Renal cortical epithelial cell (primary cell): Measurements from ENCODE around the gene FAM177A1. TPM values are rescaled to one million over a fixed set of nuclear protein-coding genes. Genes with fewer than 3 reads are reported as not detected.
A peak's percentile ranks its signal among the peaks of the same experiment; 100 is the strongest.
"Not testable (repeated sequence)": the region's sequence is repeated elsewhere in the genome, so short reads cannot be mapped to it uniquely, and the experiment has no call there.

Source experiments
- DNase-seq: peaks from one replicate; pipeline ENCODE4 v3.0.0-alpha.2; 2011; ENCODE audit warnings: low read depth
- total RNA-seq: library from RNA; depleted of rRNA; stranded (reverse); fragments of >200 nt; gene quantifications from 2 replicates; pipeline ENCODE4 v1.2.3, GENCODE V29; 2014

Gene FAM177A1, protein sequence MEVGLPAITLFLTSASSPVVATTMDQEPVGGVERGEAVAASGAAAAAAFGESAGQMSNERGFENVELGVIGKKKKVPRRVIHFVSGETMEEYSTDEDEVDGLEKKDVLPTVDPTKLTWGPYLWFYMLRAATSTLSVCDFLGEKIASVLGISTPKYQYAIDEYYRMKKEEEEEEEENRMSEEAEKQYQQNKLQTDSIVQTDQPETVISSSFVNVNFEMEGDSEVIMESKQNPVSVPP
- total RNA-seq: 72.2 and 82.9 TPM in 2 replicates

DNA sequence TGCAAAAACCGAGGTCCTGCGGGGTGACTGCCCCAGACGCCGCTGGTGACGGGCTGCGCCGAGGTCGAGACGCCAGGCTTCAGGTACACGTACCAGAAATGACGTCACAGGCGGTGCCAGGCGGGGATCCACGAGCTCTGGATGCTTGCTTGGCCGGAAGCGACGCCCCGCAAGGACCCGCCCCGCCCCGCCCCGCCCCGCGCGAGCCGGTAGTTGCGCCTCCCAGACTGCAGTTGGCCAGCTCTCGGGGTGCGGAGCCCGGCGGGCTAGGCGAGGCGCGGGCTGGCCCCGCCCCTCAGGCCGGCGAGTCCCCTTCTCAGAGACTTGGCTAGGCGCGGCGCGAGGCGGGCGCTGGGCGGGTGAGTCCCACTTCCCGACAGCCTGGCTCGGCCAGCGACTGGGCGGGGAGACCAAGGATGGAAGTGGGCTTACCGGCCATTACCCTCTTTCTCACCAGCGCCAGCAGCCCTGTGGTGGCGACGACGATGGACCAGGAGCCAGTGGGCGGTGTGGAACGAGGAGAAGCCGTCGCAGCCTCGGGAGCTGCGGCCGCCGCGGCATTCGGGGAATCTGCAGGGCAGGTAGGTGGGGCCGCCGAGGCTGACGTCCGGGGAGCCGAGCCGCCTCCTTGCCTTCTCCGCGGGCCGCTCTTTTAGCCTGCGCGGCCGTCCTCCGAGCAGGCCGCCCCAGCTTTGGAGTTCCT is at the start of gene FAM177A1:
Gene FAM177A1, plus strand, starts transcription at position 225 of the 703 bp plus-strand sequence. Its CDS starts 192 bp downstream, at position 417.
- DNase-seq: peak; percentile 90

GRCh38 chr14:34997762-34998161 is 48.3 kb upstream of the FAM177A1 start:
- no peak for DNase-seq

GRCh38 chr14:34999500-34999899 is 46.6 kb upstream of the FAM177A1 start:
- peak; percentile 49 for DNase-seq

- DNase-seq: no peak
Measured at GRCh38 chr14:35001621-35002020, 44.5 kb upstream of the FAM177A1 start.

GRCh38 chr14:35004839-35005238 is 41.2 kb upstream of the FAM177A1 start:
- DNase-seq: no peak

DNA sequence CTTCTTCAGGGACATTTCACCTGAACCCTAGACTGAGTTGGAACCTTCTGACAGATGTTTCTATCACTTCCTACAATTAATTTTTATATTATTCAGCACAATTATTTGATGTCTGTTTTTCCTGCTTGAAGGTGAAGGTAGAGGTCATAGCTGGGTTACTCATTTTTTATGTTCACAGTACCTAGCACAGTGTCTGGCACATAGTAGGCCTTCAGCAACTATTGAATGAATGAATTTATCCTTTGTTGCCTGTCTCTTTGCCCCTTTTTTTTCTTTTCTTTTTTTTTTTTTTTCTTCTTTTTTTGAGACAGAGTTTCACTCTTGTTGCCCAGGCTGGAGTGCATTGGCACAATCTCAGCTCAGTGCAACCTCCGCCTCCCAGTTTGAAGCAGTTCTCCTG is 29.5 kb upstream of the FAM177A1 start:
- DNase-seq: no peak

GRCh38 chr14:35020713-35021112 is 25.4 kb upstream of the FAM177A1 start:
- no peak for DNase-seq

DNA sequence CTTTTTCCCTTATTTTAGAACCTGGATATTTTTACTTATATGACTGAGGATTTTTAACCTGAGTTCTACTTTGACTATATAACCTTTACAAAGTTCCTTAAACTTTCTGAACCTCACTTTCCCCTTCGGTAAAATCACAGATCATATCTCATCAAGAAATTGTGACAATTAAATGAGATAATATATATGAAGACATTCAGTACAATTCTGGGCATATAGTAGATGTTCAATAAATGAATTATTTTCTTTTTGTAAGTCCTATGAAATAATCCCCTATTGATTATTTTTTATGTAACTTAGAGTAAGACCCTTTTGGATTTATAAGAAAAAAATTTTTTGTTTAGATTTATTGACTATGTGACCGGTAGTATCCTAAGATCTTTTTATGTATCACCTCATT is 17.6 kb upstream of the FAM177A1 start:
- no peak for DNase-seq

- DNase-seq: no peak
Measured at GRCh38 chr14:35032562-35032961, 13.5 kb upstream of the FAM177A1 start.

GRCh38 chr14:35034440-35034833 is 11.6 kb upstream of the FAM177A1 start:
- DNase-seq: no peak

GRCh38 chr14:35034944-35035554 is 11.0 kb upstream of the FAM177A1 start:
- not testable (repeated sequence) for DNase-seq

DNA sequence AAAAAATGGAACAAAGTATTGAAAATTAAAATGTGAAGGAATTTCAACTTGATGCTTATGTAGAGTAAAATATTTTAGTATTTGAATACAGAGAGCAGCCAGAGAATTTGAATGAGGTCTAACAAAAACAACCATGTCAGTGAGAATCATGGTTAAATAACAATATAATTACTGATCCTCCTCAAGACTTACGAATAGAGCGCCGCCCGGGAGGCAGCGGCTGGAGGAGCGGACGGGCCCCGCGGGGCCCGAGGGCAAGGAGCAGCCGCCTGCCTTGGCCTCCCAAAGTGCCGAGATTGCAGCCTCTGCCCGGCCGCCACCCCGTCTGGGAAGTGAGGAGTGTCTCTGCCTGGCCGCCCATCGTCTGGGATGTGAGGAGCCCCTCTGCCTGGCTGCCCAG is 7.8 kb upstream of the FAM177A1 start:
- DNase-seq: not testable (repeated sequence)

DNA sequence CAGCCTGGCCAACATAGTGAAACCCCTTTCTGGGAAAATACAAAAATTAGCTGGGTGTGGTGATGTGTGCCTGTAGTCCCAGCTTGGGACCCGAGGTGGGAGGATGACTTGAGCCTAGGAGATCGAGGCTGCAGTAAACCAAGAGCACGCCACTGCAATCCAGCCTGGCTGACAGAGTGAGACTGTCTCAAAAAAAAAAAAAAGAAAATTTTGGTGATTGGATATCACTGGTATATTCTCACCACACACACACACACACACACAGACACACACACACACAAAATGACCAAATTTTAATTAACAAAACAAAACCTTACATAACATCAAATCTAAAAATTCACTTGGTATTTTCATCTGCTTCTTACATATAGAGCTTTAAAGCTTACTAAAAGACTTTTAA is 3.4 kb upstream of the FAM177A1 start:
- DNase-seq: no peak

DNA sequence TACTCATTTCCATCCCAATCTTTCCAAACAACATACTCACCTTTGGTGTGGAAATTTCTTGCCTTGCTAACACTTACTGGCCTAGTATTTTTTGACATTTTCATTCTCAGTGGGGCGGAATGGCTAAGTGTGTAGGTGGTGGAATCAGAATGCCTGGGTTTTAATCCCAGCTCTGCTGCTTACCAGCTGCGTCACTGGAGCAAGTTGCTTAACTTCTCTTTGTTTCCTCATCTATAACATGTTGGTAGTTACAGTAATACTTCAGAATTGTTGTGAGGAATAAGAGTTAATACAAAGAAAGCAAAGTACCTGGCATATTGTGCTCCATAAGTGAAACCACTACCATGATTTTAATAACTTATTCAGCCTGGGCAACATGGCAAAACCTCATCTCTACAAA is 3.0 kb upstream of the FAM177A1 start:
- no peak for DNase-seq

DNA sequence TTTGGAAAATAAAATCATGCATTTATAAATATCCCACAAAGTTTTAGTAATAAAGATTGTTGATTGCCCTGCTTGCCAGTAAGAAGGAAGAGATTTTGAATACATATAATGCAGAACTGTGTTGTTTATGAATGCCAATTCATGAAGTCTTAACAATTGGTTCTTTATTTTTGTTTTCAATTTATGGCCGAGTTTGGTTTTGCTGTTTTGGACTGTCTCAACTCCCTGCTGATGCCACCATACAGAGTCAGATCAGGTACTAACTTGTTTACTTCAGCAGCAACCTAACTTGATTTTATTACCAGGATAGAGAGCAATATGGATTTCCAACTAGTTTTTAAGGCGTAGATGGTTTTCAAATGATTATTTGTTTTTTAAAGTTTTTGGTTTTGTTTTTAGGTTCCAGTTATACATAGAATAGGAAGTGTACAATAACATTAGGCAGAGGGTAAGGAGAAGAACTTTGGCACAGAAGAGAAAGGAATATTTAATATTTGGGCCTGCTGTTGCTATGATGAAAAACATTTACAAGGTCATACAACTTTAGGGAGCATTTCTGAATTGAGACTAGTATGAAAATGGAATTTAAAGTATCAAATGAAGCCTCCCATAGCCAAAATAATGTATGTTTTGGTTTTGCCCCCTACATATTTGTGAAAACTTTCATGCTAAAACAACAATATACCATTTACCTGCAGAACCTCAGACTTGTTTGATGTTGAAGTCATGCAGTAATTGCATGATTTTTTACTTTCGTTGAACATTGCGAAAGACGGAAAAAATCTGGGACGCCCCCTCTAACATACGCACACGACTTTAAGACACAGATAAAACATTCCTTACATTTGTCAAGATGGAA is 904 bp upstream of the FAM177A1 start:
- no peak for DNase-seq

DNA sequence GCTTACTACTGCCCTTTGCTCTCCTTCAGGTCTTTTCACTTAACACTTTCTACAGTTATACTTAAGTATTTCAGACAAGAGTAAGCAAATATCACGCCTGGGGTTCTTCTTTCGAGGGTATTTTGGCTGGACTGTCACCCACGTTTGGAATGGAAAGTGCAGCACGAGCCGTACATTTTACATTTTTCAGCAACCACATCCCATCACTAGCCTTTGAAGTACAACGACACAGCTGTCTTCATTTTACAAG is 349 bp upstream of the FAM177A1 start:
- DNase-seq: peak; percentile 37

- peak; percentile 36 for DNase-seq
Measured at GRCh38 chr14:35046751-35047536, 872 bp downstream of the FAM177A1 start.

- DNase-seq: no peak
Measured at GRCh38 chr14:35047976-35048513, 2.0 kb downstream of the FAM177A1 start.

DNA sequence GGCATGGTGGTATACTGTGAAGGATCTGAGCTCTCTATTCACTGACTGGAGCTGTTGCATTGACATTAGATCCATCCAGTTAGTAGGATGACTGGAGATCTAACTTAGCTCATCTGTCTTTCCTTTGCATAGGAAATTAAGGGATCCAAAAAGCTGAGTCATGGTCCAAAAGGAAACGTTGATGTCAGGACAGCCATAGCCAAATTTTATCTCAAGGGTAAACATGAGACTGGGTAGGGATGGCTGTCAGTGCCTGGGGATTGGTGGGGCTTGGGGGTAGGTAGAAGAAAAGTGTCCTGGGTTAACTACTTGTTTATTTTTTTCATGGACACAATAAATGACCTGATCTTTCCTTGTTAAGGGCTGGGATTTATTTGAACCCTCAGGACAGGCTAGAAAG is 4.6 kb downstream of the FAM177A1 start:
- DNase-seq: no peak

GRCh38 chr14:35051796-35052195 is 5.7 kb downstream of the FAM177A1 start:
- DNase-seq: peak; percentile 74

GRCh38 chr14:35052637-35053036 is 6.6 kb downstream of the FAM177A1 start:
- DNase-seq: no peak
